ENCODE data around the gene RNF166. TPM values are rescaled to one million over a fixed set of nuclear protein-coding genes. Genes with fewer than 3 reads are reported as not detected.

The RNF166 gene
- total RNA-seq, 4 donors from 2014 or later = 14.7 to 21.8 (median 17.7) TPM

DNA sequence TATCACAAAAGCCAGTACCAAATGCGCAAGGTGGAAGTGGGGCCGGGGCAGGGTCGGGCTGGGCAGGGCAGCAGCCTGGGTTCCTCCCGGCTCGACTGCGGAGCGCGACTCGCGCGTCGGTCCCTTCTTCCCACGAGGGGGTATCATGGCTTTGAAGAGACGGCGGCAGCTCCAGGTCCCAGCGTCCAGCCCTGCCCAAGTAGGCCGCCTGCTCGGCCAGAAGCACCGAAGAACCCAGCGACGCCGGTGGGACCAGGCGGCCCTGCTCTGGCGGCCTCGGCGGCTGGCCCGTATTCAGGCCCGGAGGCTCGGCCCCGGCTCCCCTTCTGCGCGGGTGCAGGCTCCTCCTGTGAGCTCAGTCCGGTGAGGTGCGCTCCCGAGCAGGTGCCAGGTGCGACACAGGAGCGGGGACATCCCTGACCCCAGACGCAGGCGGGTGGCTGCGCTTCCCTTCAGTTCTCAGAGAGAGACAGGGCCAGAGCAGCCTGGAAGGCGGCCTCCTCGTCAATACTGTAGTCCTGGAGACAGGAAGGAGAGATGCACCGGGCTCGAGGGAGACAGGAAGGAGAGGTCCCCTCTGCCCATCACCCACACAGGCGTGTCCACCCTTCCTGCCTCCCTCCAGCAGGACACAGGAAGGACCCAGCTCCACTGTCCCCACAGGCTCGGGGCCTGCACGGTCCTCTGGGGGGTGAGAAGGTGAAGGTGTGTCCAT lies 8.9 kb downstream of the RNF166 start:
- intact Hi-C loops (cut with DNase I; ENCODE audit: low total_unique reads) = no loop called here
- DNase-seq (ENCODE audit: low spot score in 2 of 2) = no peak
- no peak overlapping the region for H3K4me3 ChIP-seq (ENCODE audit: low read depth, poor library complexity, severe bottlenecking)
- no peak for TF ChIP-seq POLR2A (IDR thresholded peaks at IDR 0.05)
- TF ChIP-seq, protein P1, sequence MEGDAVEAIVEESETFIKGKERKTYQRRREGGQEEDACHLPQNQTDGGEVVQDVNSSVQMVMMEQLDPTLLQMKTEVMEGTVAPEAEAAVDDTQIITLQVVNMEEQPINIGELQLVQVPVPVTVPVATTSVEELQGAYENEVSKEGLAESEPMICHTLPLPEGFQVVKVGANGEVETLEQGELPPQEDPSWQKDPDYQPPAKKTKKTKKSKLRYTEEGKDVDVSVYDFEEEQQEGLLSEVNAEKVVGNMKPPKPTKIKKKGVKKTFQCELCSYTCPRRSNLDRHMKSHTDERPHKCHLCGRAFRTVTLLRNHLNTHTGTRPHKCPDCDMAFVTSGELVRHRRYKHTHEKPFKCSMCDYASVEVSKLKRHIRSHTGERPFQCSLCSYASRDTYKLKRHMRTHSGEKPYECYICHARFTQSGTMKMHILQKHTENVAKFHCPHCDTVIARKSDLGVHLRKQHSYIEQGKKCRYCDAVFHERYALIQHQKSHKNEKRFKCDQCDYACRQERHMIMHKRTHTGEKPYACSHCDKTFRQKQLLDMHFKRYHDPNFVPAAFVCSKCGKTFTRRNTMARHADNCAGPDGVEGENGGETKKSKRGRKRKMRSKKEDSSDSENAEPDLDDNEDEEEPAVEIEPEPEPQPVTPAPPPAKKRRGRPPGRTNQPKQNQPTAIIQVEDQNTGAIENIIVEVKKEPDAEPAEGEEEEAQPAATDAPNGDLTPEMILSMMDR (IDR thresholded peaks at IDR 0.05) = no peak
- WGBS, 2 donors = 89 to 91% methylated on average over 35 to 39 of the region's 47 CpGs

GRCh38 chr16:88696441-88696840 lies 9.8 kb downstream of the RNF166 start:
- intact Hi-C loops (cut with DNase I; ENCODE audit: low total_unique reads) = no loop called here
- H3K4me3 ChIP-seq (ENCODE audit: low read depth, poor library complexity, severe bottlenecking) = no peak overlapping the region
- TF ChIP-seq, protein P1 (IDR thresholded peaks at IDR 0.05) = no peak
- TF ChIP-seq POLR2A (IDR thresholded peaks at IDR 0.05) = no peak
- 86 to 89% methylated on average over 14 of the region's 14 CpGs for WGBS, 2 donors
- DNase-seq (ENCODE audit: low spot score in 2 of 2) = no peak

- WGBS, 2 donors = 93 to 96% methylated on average over 7 of the region's 7 CpGs
These were observed 10.5 kb downstream of the RNF166 start for GRCh38 chr16:88695753-88696152.

GRCh38 chr16:88695218-88695617 lies 11.0 kb downstream of the RNF166 start:
- TF ChIP-seq, protein P1 (IDR thresholded peaks at IDR 0.05) = no peak
- no peak for TF ChIP-seq POLR2A (IDR thresholded peaks at IDR 0.05)
- H3K4me3 ChIP-seq (ENCODE audit: low read depth, poor library complexity, severe bottlenecking) = no peak overlapping the region
- DNase-seq (ENCODE audit: low spot score in 2 of 2) = no peak
- 63 to 79% methylated on average over 8 to 15 of the region's 15 CpGs for WGBS, 2 donors
- intact Hi-C loops (cut with DNase I; ENCODE audit: low total_unique reads) = no loop called here

More at GRCh38 chr16:88695753-88696152, 10.5 kb downstream of the RNF166 start:
- TF ChIP-seq, protein P1 (IDR thresholded peaks at IDR 0.05) = no peak
- no peak for TF ChIP-seq POLR2A (IDR thresholded peaks at IDR 0.05)
- H3K4me3 ChIP-seq (ENCODE audit: low read depth, poor library complexity, severe bottlenecking) = no peak overlapping the region
- DNase-seq (ENCODE audit: low spot score in 2 of 2) = no peak
- intact Hi-C loops (cut with DNase I; ENCODE audit: low total_unique reads) = no loop called here

GRCh38 chr16:88694221-88695087 lies 11.8 kb downstream of the RNF166 start:
- no peak for DNase-seq (ENCODE audit: low spot score in 2 of 2)
- TF ChIP-seq, protein P1 (IDR thresholded peaks at IDR 0.05) = no peak
- no peak for TF ChIP-seq POLR2A (IDR thresholded peaks at IDR 0.05)
- WGBS, 2 donors = 84 to 88% methylated on average over 34 to 35 of the region's 37 CpGs
- no peak overlapping the region for H3K4me3 ChIP-seq (ENCODE audit: low read depth, poor library complexity, severe bottlenecking)
- intact Hi-C loops (cut with DNase I; ENCODE audit: low total_unique reads) = no loop called here

Data from lower leg skin (tissue), 4 donors.